Psoas muscle (tissue), 8 donors: Measurements from ENCODE around the gene SCNN1G. TPM values are rescaled to one million over a fixed set of nuclear protein-coding genes. Genes with fewer than 3 reads are reported as not detected.

ENCODE experiments used
- ATAC-seq, 4 donors: fragments of 200-7000 bp; cut with Tn5 transposase; one replicate each; pipeline ENCODE4 v1.9.1; 2020; ENCODE audit warnings: moderate library complexity in 3 of 4, mild to moderate bottlenecking in 2 of 4
- DNase-seq, 2 donors: peaks; one replicate each; pipeline ENCODE4 v3.0.0-alpha.2; 2020
- H3K27ac ChIP-seq: fragments of 200-600 bp; one replicate; pipeline ENCODE4 v1.8.0; 2022
- H3K27me3 ChIP-seq, 3 donors: fragments of 200-600 bp in 1 of 3; one replicate each; pipeline versions ENCODE4 v1.6.1 to v1.8.0; 2013 to 2022; ENCODE audit warnings: low read length in 2 of 3, mild to moderate bottlenecking in 2 of 3, moderate library complexity in 1 of 3; ENCODE audit not compliant: insufficient read depth in 3 of 3
- H3K36me3 ChIP-seq, 2 donors: fragments of 200-600 bp in 1 of 2; one replicate each; pipeline versions ENCODE4 v1.6.1 to v1.8.0; 2013 to 2022; ENCODE audit warnings: low read depth in 1 of 2, mild to moderate bottlenecking in 1 of 2, moderate library complexity in 1 of 2; ENCODE audit not compliant: insufficient read depth in 1 of 2
- H3K4me1 ChIP-seq: fragments of 200-600 bp; one replicate; pipeline ENCODE4 v1.8.0; 2022
- H3K4me3 ChIP-seq: fragments of 200-600 bp; one replicate; pipeline ENCODE4 v1.8.0; 2022; ENCODE audit warnings: mild to moderate bottlenecking
- H3K9me3 ChIP-seq: fragments of 200-600 bp; one replicate; pipeline ENCODE4 v1.8.0; 2022
- WGBS, 3 donors: extraction: QIAGEN DNeasy Blood & Tissue Kit; methylation state at CpG; one replicate each; pipeline versions ENCODE4 v1.1.6 to v1.1.7; 2013; 5-methylcytosine and 5-hydroxymethylcytosine counted together
- intact Hi-C, 2 donors: fragments of 100-400 bp; cut with DNase I; formaldehyde crosslinking; loops; one replicate each; pipeline versions ENCODE4 v1.11.0 to v1.14.2; 2022
- polyA plus RNA-seq, 3 donors: library from polyadenylated mRNA; stranded (reverse); fragments of 200-250 nt; gene quantifications; one replicate each; pipeline ENCODE4 v1.2.3, GENCODE V29; 2013
- total RNA-seq, 4 donors: library from RNA; stranded (reverse); fragmentation: NEBNext Ultra II Directional in 2 of 4; extraction: Animal tissue kit (Norgen Biotek cat#: 25700) in 2 of 4; gene quantifications; one replicate each; pipeline versions ENCODE4 v1.2.1 to v1.2.4, GENCODE V29; 2021 to 2023
- TF ChIP-seq, protein P1 (sequence below): fragments of 200-600 bp; IDR thresholded peaks from one replicate; pipeline ENCODE4 v1.8.0; 2022; ENCODE audit warnings: antibody characterized with exemption
- donor health status: healthy with polysubstance abuse.
- donor health status: DM: no; HTN: no; CAD: no; lungs with moderate emphysema.
- donor health status: Bipolar disorder and iron deficiency.
- donor health status: healthy.
- donor health status: DM: yes; HTN: yes; CAD: no.
- donor health status: DM: no; HTN: no; CAD: no.
- donor health status: DM: no; HTN: no; CAD: no.
- donor health status: DM: yes; HTN: yes; CAD: no.

The SCNN1G gene
- total and polyA plus RNA-seq, 7 donors = 0.01 to 0.08 TPM; not detected in 5

DNA sequence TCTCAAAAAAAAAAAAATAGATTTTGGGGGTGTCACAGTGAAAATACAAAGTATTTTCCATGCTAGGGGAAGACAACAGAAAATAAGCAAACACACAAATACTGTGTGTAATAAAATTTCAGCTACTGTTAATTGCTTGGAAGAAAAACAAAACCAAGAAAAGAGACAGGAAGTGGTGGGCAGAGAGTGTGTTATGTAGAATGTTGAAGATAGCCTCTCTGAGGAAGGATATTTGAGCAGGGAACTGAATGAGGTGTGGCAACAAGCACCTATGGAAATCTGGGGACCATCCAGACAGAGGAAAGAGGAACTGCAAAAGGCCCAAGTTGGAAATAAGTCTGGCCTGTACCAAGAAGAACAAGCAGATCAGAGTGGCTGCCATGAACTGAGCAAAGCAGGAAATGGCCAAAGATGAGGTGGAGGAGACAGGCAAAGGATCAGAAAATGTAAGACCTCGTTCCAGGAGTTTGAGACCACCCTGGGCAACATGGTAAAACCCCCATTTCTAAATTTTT, 25.5 kb upstream of the SCNN1G start:
- TF ChIP-seq, protein P1, sequence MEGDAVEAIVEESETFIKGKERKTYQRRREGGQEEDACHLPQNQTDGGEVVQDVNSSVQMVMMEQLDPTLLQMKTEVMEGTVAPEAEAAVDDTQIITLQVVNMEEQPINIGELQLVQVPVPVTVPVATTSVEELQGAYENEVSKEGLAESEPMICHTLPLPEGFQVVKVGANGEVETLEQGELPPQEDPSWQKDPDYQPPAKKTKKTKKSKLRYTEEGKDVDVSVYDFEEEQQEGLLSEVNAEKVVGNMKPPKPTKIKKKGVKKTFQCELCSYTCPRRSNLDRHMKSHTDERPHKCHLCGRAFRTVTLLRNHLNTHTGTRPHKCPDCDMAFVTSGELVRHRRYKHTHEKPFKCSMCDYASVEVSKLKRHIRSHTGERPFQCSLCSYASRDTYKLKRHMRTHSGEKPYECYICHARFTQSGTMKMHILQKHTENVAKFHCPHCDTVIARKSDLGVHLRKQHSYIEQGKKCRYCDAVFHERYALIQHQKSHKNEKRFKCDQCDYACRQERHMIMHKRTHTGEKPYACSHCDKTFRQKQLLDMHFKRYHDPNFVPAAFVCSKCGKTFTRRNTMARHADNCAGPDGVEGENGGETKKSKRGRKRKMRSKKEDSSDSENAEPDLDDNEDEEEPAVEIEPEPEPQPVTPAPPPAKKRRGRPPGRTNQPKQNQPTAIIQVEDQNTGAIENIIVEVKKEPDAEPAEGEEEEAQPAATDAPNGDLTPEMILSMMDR = no peak
- DNase-seq (no peak), ATAC-seq (no peak)
- intact Hi-C loops = no loop called here
- H3K4me3 ChIP-seq = no peak overlapping the region
- H3K9me3 ChIP-seq = no peaks in the 10 kb centered on the region
- H3K4me1 ChIP-seq = no peaks in the 10 kb centered on the region
- 48 to 54% (median 54%) methylated on average over 1 of the region's 1 CpG for WGBS, 3 donors
- no peaks in the 10 kb centered on the region for H3K27me3 ChIP-seq
- H3K27ac ChIP-seq = no peak overlapping the region
- no peaks in the 10 kb centered on the region for H3K36me3 ChIP-seq

DNA sequence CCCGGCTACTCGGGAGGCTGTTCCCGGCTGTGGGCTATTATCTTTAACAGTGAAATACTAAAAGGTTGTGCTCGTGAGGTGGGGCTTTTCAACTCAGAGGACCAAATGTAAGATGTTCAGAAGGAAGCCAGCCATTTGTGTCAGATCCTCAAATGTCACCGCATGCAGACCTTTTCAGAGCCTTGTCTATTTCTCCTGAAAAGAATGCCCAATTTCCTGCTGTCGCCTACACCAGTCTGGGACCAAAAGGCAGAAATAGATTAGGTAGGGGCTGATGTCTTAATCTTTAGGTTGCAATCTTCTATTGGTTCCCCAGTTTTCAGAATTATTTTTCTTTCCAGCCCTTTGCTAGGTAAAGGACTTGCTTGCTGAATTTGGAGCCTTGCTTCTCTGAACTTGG, 24.4 kb upstream of the SCNN1G start:
- TF ChIP-seq, protein P1 = no peak
- ATAC-seq (no peak), DNase-seq (no peak)
- Histone ChIP-seq H3K36me3 (no peaks in the 10 kb centered on the region), H3K9me3 (no peaks in the 10 kb centered on the region), H3K4me1 (no peaks in the 10 kb centered on the region), H3K27me3 (no peaks in the 10 kb centered on the region), H3K27ac (no peak overlapping the region), H3K4me3 (no peak overlapping the region)
- WGBS, 3 donors = 94 to 95% (median 94%) methylated on average over 6 of the region's 6 CpGs
- intact Hi-C loops = no loop called here

DNA sequence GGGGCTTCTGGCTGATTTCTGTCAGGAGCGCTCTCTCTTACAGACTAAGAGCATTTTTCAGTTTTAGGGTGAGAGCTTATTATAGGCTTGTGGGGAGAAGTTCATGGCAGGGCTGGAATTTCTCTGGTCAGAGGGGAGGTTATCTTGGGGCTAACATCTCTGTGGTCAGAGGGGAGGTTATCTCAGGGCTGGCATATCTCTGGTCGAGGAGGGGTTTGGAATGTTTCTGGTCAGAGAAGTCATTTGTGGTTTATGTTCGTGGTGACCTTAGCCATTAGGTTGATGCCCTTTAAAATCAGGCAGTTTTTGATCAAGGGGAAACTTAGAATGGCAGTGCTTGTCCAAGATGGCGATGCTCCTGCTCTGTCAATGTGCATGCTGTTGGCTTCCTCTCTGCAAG, 22.5 kb upstream of the SCNN1G start:
- H3K4me1 ChIP-seq = no peaks in the 10 kb centered on the region
- TF ChIP-seq, protein P1 = no peak
- no peak overlapping the region for H3K27ac ChIP-seq
- DNase-seq (no peak), ATAC-seq (no peak)
- no peak overlapping the region for H3K4me3 ChIP-seq
- 72 to 82% (median 79%) methylated on average over 4 of the region's 4 CpGs for WGBS, 3 donors
- intact Hi-C loops = no loop called here
- no peaks in the 10 kb centered on the region for H3K27me3 ChIP-seq
- H3K9me3 ChIP-seq = no peaks in the 10 kb centered on the region
- H3K36me3 ChIP-seq = no peaks in the 10 kb centered on the region

DNA sequence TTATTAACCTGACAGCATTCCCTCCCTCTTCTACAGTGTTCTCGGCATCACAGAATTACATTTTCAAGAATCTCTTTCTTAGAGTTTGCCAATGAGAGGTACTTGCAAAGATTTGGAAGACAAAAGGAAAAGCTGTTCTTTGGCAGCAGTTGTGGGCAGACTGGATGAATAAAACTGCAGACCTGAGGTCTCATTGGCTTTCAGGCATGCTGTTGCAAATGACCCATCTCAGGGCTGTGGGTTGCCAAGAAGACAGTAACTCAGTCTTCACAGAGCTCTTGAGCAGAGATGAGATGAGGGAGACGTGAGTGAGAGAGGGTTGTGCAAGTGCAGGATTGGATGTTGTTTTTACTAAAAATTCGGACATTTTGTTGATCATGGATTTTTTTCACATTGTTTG, 22.0 kb upstream of the SCNN1G start:
- Histone ChIP-seq H3K4me3 (no peak overlapping the region), H3K9me3 (no peaks in the 10 kb centered on the region), H3K27ac (no peak overlapping the region), H3K36me3 (no peaks in the 10 kb centered on the region), H3K4me1 (no peaks in the 10 kb centered on the region), H3K27me3 (no peaks in the 10 kb centered on the region)
- TF ChIP-seq, protein P1 = no peak
- 70 to 77% (median 73%) methylated on average over 3 of the region's 3 CpGs for WGBS, 3 donors
- ATAC-seq (no peak), DNase-seq (no peak)
- intact Hi-C loops = no loop called here

DNA sequence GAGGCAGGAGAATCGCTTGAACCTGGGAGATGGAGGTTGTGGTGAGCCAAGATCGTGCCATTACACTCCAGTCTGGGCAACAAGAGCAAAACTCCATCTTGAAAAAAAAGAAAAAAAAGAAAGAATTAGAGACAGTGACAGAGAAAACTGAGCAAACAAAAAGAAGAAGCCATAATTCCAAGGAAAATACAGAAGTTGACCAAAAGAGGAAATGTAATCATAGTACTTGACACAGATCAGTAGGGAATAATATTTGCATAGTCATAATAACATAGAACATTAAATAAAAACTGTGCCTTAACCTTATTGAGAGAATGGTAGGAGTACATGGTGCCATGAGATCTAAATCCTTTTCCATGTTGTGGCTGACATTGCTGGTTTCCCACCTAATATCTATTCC, 18.6 kb upstream of the SCNN1G start:
- TF ChIP-seq, protein P1 = no peak
- Histone ChIP-seq H3K27me3 (peaks cover 0 to 18% (median 0%) of the 10 kb centered on the region in 3 donors), H3K36me3 (no peaks in the 10 kb centered on the region), H3K9me3 (no peaks in the 10 kb centered on the region), H3K27ac (no peak overlapping the region), H3K4me1 (no peaks in the 10 kb centered on the region), H3K4me3 (no peak overlapping the region)
- ATAC-seq = no peak
- intact Hi-C loops = no loop called here
- no peak for DNase-seq
- WGBS, 3 donors = 87 to 95% (median 91%) methylated on average over 2 of the region's 2 CpGs
